ENCODE data around the gene RAB4B.

The RAB4B gene

GRCh38 chr19:40799558-40800338 is 21.7 kb downstream of the RAB4B start (continued):
- TF ChIP-seq ZNF830 (tag by site-specific recombination; IDR thresholded peaks at IDR 0.05; ENCODE audit: low read depth) (no peak), ELK4 (IDR thresholded peaks at IDR 0.05; ENCODE audit: borderline replicate concordance, low read depth, low read length) (no peak), SP7 (tag by site-specific recombination; IDR thresholded peaks at IDR 0.05) (peak; percentile 64), ZNF18 (tag by site-specific recombination; IDR thresholded peaks at IDR 0.05) (no peak), ZNF426 (tag by site-specific recombination; IDR thresholded peaks at IDR 0.05) (no peak), ZNF776 (tag by site-specific recombination; IDR thresholded peaks at IDR 0.05; ENCODE audit: borderline replicate concordance) (no peak), OVOL3 (tag by site-specific recombination; IDR thresholded peaks at IDR 0.05) (0 out of 2 replicates have a peak, but pooled peaks have one; percentile 7), BCL11B (tag by site-specific recombination; IDR thresholded peaks at IDR 0.05; ENCODE audit: low read depth) (peak; percentile 88), ZSCAN16 (tag by site-specific recombination; IDR thresholded peaks at IDR 0.05) (no peak), ZNF792 (tag by site-specific recombination; IDR thresholded peaks at IDR 0.05) (peak; percentile 70; the same call in 1 of the 2 replicates), ZEB2 (tag by site-specific recombination; IDR thresholded peaks at IDR 0.05) (peak; percentile 82), MYNN (tag by site-specific recombination; IDR thresholded peaks at IDR 0.05; ENCODE audit: borderline replicate concordance) (no peak), GLIS1 (tag by site-specific recombination; IDR thresholded peaks at IDR 0.05) (peak; percentile 60), SETDB1 (IDR thresholded peaks at IDR 0.05; ENCODE audit: insufficient read length, low read length) (no peak), ZNF416 (tag by site-specific recombination; IDR thresholded peaks at IDR 0.05) (0 out of 2 replicates have a peak, but pooled peaks have one; percentile 51), ZBTB17 (tag by site-specific recombination; IDR thresholded peaks at IDR 0.05) (no peak), AEBP2 (tag by site-specific recombination; IDR thresholded peaks at IDR 0.05; ENCODE audit: borderline replicate concordance) (no peak), KLF8 (tag by site-specific recombination; IDR thresholded peaks at IDR 0.05) (peak; percentile 85), ZNF280D (tag by site-specific recombination; IDR thresholded peaks at IDR 0.05) (no peak), ZNF843 (tag by site-specific recombination; IDR thresholded peaks at IDR 0.05) (0 out of 2 replicates have a peak, but pooled peaks have one; percentile 29), ZBTB7A (tag by site-specific recombination; IDR thresholded peaks at IDR 0.05; ENCODE audit: low read depth) (peak; percentile 62), ZNF560 (tag by site-specific recombination; IDR thresholded peaks at IDR 0.05; ENCODE audit: borderline replicate concordance) (no peak), ZSCAN4 (tag by site-specific recombination; IDR thresholded peaks at IDR 0.05) (0 out of 2 replicates have a peak, but pooled peaks have one; percentile 31), ZXDB (tag by site-specific recombination; IDR thresholded peaks at IDR 0.05) (peak; percentile 65), ZNF292 (tag by site-specific recombination; IDR thresholded peaks at IDR 0.05; ENCODE audit: borderline replicate concordance, low read depth) (no peak), KLF7 (tag by site-specific recombination; IDR thresholded peaks at IDR 0.05; ENCODE audit: borderline replicate concordance) (peak; percentile 87; the same call in 1 of the 2 replicates)
- TF ChIP-seq, protein P1, sequence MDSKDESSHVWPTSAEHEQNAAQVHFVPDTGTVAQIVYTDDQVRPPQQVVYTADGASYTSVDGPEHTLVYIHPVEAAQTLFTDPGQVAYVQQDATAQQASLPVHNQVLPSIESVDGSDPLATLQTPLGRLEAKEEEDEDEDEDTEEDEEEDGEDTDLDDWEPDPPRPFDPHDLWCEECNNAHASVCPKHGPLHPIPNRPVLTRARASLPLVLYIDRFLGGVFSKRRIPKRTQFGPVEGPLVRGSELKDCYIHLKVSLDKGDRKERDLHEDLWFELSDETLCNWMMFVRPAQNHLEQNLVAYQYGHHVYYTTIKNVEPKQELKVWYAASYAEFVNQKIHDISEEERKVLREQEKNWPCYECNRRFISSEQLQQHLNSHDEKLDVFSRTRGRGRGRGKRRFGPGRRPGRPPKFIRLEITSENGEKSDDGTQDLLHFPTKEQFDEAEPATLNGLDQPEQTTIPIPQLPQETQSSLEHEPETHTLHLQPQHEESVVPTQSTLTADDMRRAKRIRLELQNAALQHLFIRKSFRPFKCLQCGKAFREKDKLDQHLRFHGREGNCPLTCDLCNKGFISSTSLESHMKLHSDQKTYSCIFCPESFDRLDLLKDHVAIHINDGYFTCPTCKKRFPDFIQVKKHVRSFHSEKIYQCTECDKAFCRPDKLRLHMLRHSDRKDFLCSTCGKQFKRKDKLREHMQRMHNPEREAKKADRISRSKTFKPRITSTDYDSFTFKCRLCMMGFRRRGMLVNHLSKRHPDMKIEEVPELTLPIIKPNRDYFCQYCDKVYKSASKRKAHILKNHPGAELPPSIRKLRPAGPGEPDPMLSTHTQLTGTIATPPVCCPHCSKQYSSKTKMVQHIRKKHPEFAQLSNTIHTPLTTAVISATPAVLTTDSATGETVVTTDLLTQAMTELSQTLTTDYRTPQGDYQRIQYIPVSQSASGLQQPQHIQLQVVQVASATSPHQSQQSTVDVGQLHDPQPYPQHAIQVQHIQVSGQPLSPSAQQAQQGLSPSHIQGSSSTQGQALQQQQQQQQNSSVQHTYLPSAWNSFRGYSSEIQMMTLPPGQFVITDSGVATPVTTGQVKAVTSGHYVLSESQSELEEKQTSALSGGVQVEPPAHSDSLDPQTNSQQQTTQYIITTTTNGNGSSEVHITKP (tag by site-specific recombination; IDR thresholded peaks at IDR 0.05): peak; percentile 68; the same call in 1 of the 2 replicates
